ENCODE results near the gene TSPAN18. TPM values are rescaled to one million over a fixed set of nuclear protein-coding genes. Genes with fewer than 3 reads are reported as not detected.

TSPAN18 gene
- total and polyA plus RNA-seq, 8 donors: 2.1 to 60.3 (median 11.0) TPM

DNA sequence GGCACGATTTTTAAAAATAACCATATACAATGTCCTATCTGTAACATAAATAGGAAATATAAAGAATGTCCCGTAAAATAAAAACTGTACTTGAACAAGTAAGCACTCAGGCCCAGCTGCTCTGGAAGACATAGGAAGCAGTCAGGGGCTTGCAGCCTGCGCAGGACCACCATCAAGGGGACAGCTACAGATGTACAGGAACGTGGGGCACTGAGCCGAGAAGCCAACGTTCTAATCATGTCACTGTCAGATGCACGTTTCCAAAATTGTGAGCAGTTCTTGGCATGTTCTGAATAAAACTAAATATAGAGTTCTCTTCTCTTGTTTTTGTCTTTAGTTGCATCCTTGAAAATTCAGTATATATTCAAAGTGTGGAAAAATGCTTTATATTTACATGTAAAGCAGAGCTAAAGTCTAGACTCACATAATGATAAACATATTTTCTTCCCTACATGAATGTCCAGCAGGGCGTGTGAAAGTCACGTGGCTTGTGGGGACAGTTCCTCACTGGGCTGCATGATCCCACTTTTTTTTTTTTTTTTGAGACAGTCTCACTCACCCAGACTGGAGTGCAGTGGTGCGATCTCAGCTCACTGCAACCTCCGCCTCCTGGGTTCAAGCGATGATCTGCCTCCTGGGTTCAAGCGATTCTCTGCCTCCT, 28.4 kb upstream of the TSPAN18 start:
- Histone ChIP-seq H3K27me3 (peaks cover 0 to 21% (median 0%) of the 10 kb centered on the region in 3 donors), H3K27ac (no peak overlapping the region), H3K9me3 (peaks cover 0 to 2% (median under 1%) of the 10 kb centered on the region in 4 donors), H3K36me3 (no peaks in the 10 kb centered on the region), H3K4me3 (no peak overlapping the region), H3K4me1 (peaks cover 0 to 12% (median 4%) of the 10 kb centered on the region in 4 donors)
- 71 to 81% (median 76%) methylated on average over 13 of the region's 13 CpGs for WGBS, 5 donors
- no peak for DNase-seq
- no peak for TF ChIP-seq EP300 (IDR thresholded peaks at IDR 0.05)
- TF ChIP-seq, protein P1, sequence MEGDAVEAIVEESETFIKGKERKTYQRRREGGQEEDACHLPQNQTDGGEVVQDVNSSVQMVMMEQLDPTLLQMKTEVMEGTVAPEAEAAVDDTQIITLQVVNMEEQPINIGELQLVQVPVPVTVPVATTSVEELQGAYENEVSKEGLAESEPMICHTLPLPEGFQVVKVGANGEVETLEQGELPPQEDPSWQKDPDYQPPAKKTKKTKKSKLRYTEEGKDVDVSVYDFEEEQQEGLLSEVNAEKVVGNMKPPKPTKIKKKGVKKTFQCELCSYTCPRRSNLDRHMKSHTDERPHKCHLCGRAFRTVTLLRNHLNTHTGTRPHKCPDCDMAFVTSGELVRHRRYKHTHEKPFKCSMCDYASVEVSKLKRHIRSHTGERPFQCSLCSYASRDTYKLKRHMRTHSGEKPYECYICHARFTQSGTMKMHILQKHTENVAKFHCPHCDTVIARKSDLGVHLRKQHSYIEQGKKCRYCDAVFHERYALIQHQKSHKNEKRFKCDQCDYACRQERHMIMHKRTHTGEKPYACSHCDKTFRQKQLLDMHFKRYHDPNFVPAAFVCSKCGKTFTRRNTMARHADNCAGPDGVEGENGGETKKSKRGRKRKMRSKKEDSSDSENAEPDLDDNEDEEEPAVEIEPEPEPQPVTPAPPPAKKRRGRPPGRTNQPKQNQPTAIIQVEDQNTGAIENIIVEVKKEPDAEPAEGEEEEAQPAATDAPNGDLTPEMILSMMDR (IDR thresholded peaks at IDR 0.05): no peak
- no peak for TF ChIP-seq POLR2AphosphoS5 (IDR thresholded peaks at IDR 0.05)
- no peak for TF ChIP-seq POLR2A (IDR thresholded peaks at IDR 0.05)
- intact Hi-C loops (cut with DNase I; ENCODE audit: low total_unique reads): no loop called here

- H3K4me3 ChIP-seq: no peak overlapping the region
- no peak for DNase-seq
- no peak overlapping the region for H3K27ac ChIP-seq
- H3K4me1 ChIP-seq: peaks cover 0 to 12% (median 4%) of the 10 kb centered on the region in 4 donors
- intact Hi-C loops (cut with DNase I; ENCODE audit: low total_unique reads): no loop called here
- 59 to 76% (median 60%) methylated on average over 12 of the region's 12 CpGs for WGBS, 5 donors
- peaks cover 0 to 21% (median 0%) of the 10 kb centered on the region in 3 donors for H3K27me3 ChIP-seq
- H3K36me3 ChIP-seq: no peaks in the 10 kb centered on the region
- TF ChIP-seq POLR2A (IDR thresholded peaks at IDR 0.05): no peak
- TF ChIP-seq, protein P1 (IDR thresholded peaks at IDR 0.05): no peak
- no peak for TF ChIP-seq POLR2AphosphoS5 (IDR thresholded peaks at IDR 0.05)
- TF ChIP-seq EP300 (IDR thresholded peaks at IDR 0.05): no peak
- peaks cover 0 to 12% (median 7%) of the 10 kb centered on the region in 4 donors for H3K9me3 ChIP-seq
These were observed 27.0 kb upstream of the TSPAN18 start for GRCh38 chr11:44699497-44700408.

DNA sequence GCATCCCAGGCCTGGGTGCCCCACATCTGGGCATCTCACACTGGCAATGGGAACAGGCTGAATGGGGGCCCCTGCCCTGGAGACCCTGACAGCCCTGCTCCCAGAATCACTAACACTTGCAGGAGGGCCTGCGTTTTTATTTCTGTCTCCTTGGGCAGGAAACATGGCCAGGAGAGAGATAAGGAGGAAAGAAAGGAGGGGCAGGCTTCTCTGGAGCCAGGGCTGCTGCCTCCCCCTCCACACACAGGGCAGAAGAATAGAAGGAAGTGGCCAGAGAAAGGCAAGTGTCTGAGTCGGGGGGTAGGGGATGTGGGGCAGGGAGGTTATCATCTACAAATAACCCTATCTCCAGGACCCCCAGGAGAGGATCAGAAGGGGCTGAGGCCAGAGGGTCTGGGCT, 25.5 kb upstream of the TSPAN18 start:
- WGBS, 5 donors: 11 to 32% (median 17%) methylated on average over 2 of the region's 2 CpGs
- no peak for DNase-seq
- intact Hi-C loops (cut with DNase I; ENCODE audit: low total_unique reads): no loop called here
- peaks cover 0 to 12% (median 7%) of the 10 kb centered on the region in 4 donors for H3K9me3 ChIP-seq
- H3K4me1 ChIP-seq: peaks cover 0 to 12% (median 4%) of the 10 kb centered on the region in 4 donors
- H3K27ac ChIP-seq: no peak overlapping the region
- H3K36me3 ChIP-seq: no peaks in the 10 kb centered on the region
- H3K27me3 ChIP-seq: peaks cover 0 to 21% (median 0%) of the 10 kb centered on the region in 3 donors
- TF ChIP-seq EP300 (IDR thresholded peaks at IDR 0.05) (no peak), POLR2AphosphoS5 (IDR thresholded peaks at IDR 0.05) (no peak), POLR2A (IDR thresholded peaks at IDR 0.05) (no peak)
- TF ChIP-seq, protein P1 (IDR thresholded peaks at IDR 0.05): no peak
- no peak overlapping the region for H3K4me3 ChIP-seq

- Histone ChIP-seq H3K36me3 (no peaks in the 10 kb centered on the region), H3K27ac (no peak overlapping the region), H3K9me3 (peaks cover 0 to 15% (median 7%) of the 10 kb centered on the region in 4 donors), H3K27me3 (peaks cover 0 to 21% (median 0%) of the 10 kb centered on the region in 3 donors), H3K4me3 (no peak overlapping the region), H3K4me1 (peaks cover 0 to 12% (median 4%) of the 10 kb centered on the region in 4 donors)
- TF ChIP-seq, protein P1 (IDR thresholded peaks at IDR 0.05): no peak
- TF ChIP-seq POLR2A (IDR thresholded peaks at IDR 0.05): no peak
- no peak for TF ChIP-seq POLR2AphosphoS5 (IDR thresholded peaks at IDR 0.05)
- TF ChIP-seq EP300 (IDR thresholded peaks at IDR 0.05): no peak
- WGBS, 5 donors: 58 to 80% (median 67%) methylated on average over 4 of the region's 4 CpGs
- intact Hi-C loops (cut with DNase I; ENCODE audit: low total_unique reads): no loop called here
- DNase-seq: peak in 1 of 2 donors; percentile 60
These were observed 23.9 kb upstream of the TSPAN18 start for GRCh38 chr11:44702889-44703288.

All from stomach (tissue), 9 donors.